GM12878 (cell line): Measurements from ENCODE around the gene ZNF282. TPM values are rescaled to one million over a fixed set of nuclear protein-coding genes. Genes with fewer than 3 reads are reported as not detected.
A peak's percentile ranks its signal among the peaks of the same experiment; 100 is the strongest.

Source experiments
- ATAC-seq: fragments of 200-7000 bp; cut with Tn5 transposase; 3 replicates; pipeline ENCODE4 v1.9.1; 2020; ENCODE audit warnings: mild to moderate bottlenecking, moderate library complexity
- BruUV-seq: library from RNA; stranded (reverse); fragments of 400-500 nt; replicated peaks from 2 replicates; lab custom pipeline; 2021; lab: Mats Ljungman, UMichigan
- CTCF ChIA-PET: fragments of 300-600 bp; sonication (Branson Sonifier 250); formaldehyde crosslinking; extraction: SDS; loops from one replicate; lab custom pipeline; 2021; ENCODE audit warnings: inconsistent platforms; lab: Yijun Ruan, JAX
- POLR2A ChIA-PET: fragments of 350-600 bp; formaldehyde crosslinking; extraction: SDS; loops from one replicate; lab custom pipeline; 2021; ENCODE audit warnings: inconsistent platforms; lab: Charles Lee
- RAD21 ChIA-PET: fragments of 300-600 bp; sonication (Branson Sonifier 250); formaldehyde crosslinking; loops from one replicate; lab custom pipeline; 2023; ENCODE audit warnings: antibody characterized with exemption; ENCODE audit not compliant: unreplicated experiment; lab: Charles Lee
- SMC1A ChIA-PET: fragments of 300-600 bp; sonication (Branson Sonifier 250); formaldehyde crosslinking; loops from one replicate; lab custom pipeline; 2023; ENCODE audit not compliant: unreplicated experiment, uncharacterized antibody; lab: Charles Lee
- DNase-seq: peaks from one replicate; pipeline ENCODE4 v3.0.0-alpha.2; 2011; ENCODE audit warnings: low read depth, low spot score
- FAIRE-seq: peaks from 3 replicates; lab custom pipeline; 2011; peaks lifted over from hg19 to GRCh38; lab: Jason Lieb, UNC
- H2AFZ ChIP-seq: 2 replicates; pipeline ENCODE4 v1.6.0; 2011; ENCODE audit warnings: low read depth, low read length, control low read depth; ENCODE audit not compliant: control insufficient read depth
- H3K27ac ChIP-seq: 2 replicates; pipeline ENCODE4 v1.5.1; 2011; ENCODE audit warnings: control low read depth; ENCODE audit not compliant: control insufficient read depth, insufficient read depth
- H3K27me3 ChIP-seq, 2 experiments: replicated peaks in 1 of 2; 2 replicates each; pipeline versions ENCODE4 v1.6.0 to v1.6.1; 2011; ENCODE audit warnings: low read length in 1 of 2; ENCODE audit not compliant: control insufficient read depth in 2 of 2, insufficient read depth in 2 of 2
- H3K36me3 ChIP-seq, 2 experiments: 2 replicates each; pipeline ENCODE4 v1.5.1; 2011; ENCODE audit warnings: low read length in 1 of 2; ENCODE audit not compliant: control insufficient read depth in 2 of 2, insufficient read depth in 2 of 2
- H3K4me1 ChIP-seq: 2 replicates; pipeline ENCODE4 v1.6.1; 2011; ENCODE audit warnings: mild to moderate bottlenecking, low read length, moderate library complexity, mixed read lengths; ENCODE audit not compliant: control insufficient read depth, insufficient read depth
- H3K4me2 ChIP-seq: 2 replicates; pipeline ENCODE4 v1.6.0; 2011; ENCODE audit warnings: control low read depth; ENCODE audit not compliant: control insufficient read depth, insufficient read depth
- H3K4me3 ChIP-seq: fragments of 200-600 bp; sonication (generic); 2 replicates; pipeline ENCODE4 v1.5.1; 2016
- H3K79me2 ChIP-seq: 2 replicates; pipeline ENCODE4 v1.6.0; 2011; ENCODE audit warnings: low read length; ENCODE audit not compliant: control insufficient read depth, insufficient read depth
- H3K9ac ChIP-seq: 2 replicates; pipeline ENCODE4 v1.8.0; 2011; ENCODE audit warnings: low read length, control low read depth, mixed read lengths; ENCODE audit not compliant: control insufficient read depth, insufficient read depth
- H3K9me3 ChIP-seq: replicated peaks from 3 replicates; pipeline ENCODE4 v1.5.1; 2011; ENCODE audit warnings: mild to moderate bottlenecking, low read length; ENCODE audit not compliant: control insufficient read depth, insufficient read depth
- H4K20me1 ChIP-seq: 2 replicates; pipeline ENCODE4 v1.6.0; 2011; ENCODE audit not compliant: control insufficient read depth, insufficient read depth
- CEBPZ ChIP-seq: fragments of 150-350 bp; IDR thresholded peaks from 2 replicates; pipeline ENCODE4 v1.6.1; 2016; ENCODE audit warnings: low read depth, low read length
- IKZF1 ChIP-seq: fragments of 450-650 bp; conservative IDR thresholded peaks from 2 replicates; pipeline ENCODE4 v1.6.1; 2017; ENCODE audit warnings: antibody characterized with exemption, mild to moderate bottlenecking
- IRF5 ChIP-seq: fragments of 450-650 bp; IDR thresholded peaks from 2 replicates; pipeline ENCODE4 v1.6.1; 2017; ENCODE audit warnings: borderline replicate concordance
- PBX3 ChIP-seq: IDR thresholded peaks from 2 replicates; pipeline ENCODE4 v1.6.1; 2011; ENCODE audit warnings: mild to moderate bottlenecking, low read depth, low read length, moderate library complexity; ENCODE audit not compliant: insufficient replicate concordance
- PML ChIP-seq: IDR thresholded peaks from 2 replicates; pipeline ENCODE4 v1.6.1; 2012; ENCODE audit warnings: low read length, inconsistent platforms
- RUNX3 ChIP-seq: IDR thresholded peaks from 2 replicates; pipeline ENCODE4 v1.6.1; 2012; ENCODE audit warnings: low read length, inconsistent platforms
- TCF12 ChIP-seq: IDR thresholded peaks from 2 replicates; pipeline ENCODE4 v1.6.1; 2011; ENCODE audit warnings: low read depth, mild to moderate bottlenecking, low read length
- YY1 ChIP-seq: IDR thresholded peaks from 2 replicates; pipeline ENCODE4 v1.6.1; 2011; ENCODE audit warnings: low read depth, mild to moderate bottlenecking, low read length
- ZNF207 ChIP-seq: fragments of 450-650 bp; IDR thresholded peaks from 2 replicates; pipeline ENCODE4 v1.6.1; 2014; ENCODE audit warnings: antibody characterized with exemption, mild to moderate bottlenecking, borderline replicate concordance
- WGBS: methylation state at CpG from one replicate; pipeline ENCODE4 v1.1.6; 2016; ENCODE audit warnings: low lambda C conversion rate; ENCODE audit not compliant: insufficient replicate concordance, insufficient coverage; ENCODE audit errors: missing lambda C conversion rate; 5-methylcytosine and 5-hydroxymethylcytosine counted together
- in situ Hi-C: fragments of 300-500 bp; cut with MboI; formaldehyde crosslinking; loops from 9 replicates; pipeline ENCODE4 v1.14.3; 2018; ENCODE audit warnings: mixed read lengths
- intact Hi-C: fragments of 100-400 bp; cut with micrococcal nuclease; formaldehyde crosslinking; loops from one replicate; pipeline ENCODE4 v1.14.2; 2022; ENCODE audit not compliant: unreplicated experiment
- polyA plus RNA-seq, 11 experiments: library from polyadenylated mRNA; depleted of rRNA in 4 of 11; unstranded in 6 of 11; stranded (reverse) in 5 of 11; fragments of >200 nt; fragmentation: Nextera tagmentation in 4 of 11; fragmentation: Illumina TruSeq in 1 of 11; extraction: Ambion mirVana in 4 of 11; extraction: Trizol in 1 of 11; gene quantifications; 1 replicate in 1 of 11; 2 replicates in 10 of 11; pipeline versions ENCODE4 v1.2.1 to v1.2.3, GENCODE V29; 2011 to 2016; ENCODE audit warnings: inconsistent platforms in 2 of 11, missing spikeins in 2 of 11, low read depth in 1 of 11
- total RNA-seq, 4 experiments: library from RNA; depleted of rRNA in 3 of 4; stranded (reverse); fragments of >200 nt in 3 of 4; fragmentation: Illumina TruSeq in 1 of 4; extraction: Trizol in 1 of 4; gene quantifications; 2 replicates each; pipeline versions ENCODE4 v1.2.1 to v1.2.3, GENCODE V29; 2013 to 2021

Gene ZNF282
- total and polyA plus RNA-seq, 10 of the 15 experiments (the other 5 are each of a cell fraction or from before 2014, with no cell fraction given): 0.35 to 28.4 (median 8.1) TPM

GRCh38 chr7:149156898-149157297, 38.4 kb upstream of the ZNF282 start:
- Histone ChIP-seq H3K27ac (no peak overlapping the region), H3K4me1 (no peaks in the 10 kb centered on the region; the same call in 1 of the 2 replicates), H3K4me3 (no peak overlapping the region), H3K79me2 (peaks cover 7% of the 10 kb centered on the region), H3K36me3 (peaks cover 3 to 5% of the 10 kb centered on the region in 2 experiments; a peak in 3 of 4 replicates), H3K9ac (no peak overlapping the region), H3K27me3 (no peaks in the 10 kb centered on the region), H2AFZ (no peak overlapping the region), H3K9me3 (no peaks in the 10 kb centered on the region), H4K20me1 (no peaks in the 10 kb centered on the region), H3K4me2 (no peak overlapping the region)
- in situ Hi-C loops (no loop called here), intact Hi-C loops (no loop called here)
- SMC1A ChIA-PET: interaction anchor here (0.7 kb wide), 1 partner anchor 473 kb away, joined by 4 read pairs; no protein-coding TSS in a partner anchor
- DNase-seq (no peak), ATAC-seq (peak; percentile 42), FAIRE-seq (no peak)
- 0 out of 2 replicates have a peak, but pooled peaks have one; percentile 20 for TF ChIP-seq IKZF1
- TF ChIP-seq IRF5: no peak
- TF ChIP-seq RUNX3: 0 out of 2 replicates have a peak, but pooled peaks have one; percentile 28
- no TSS peak for BruUV-seq
- CTCF ChIA-PET: interaction anchor here (1.4 kb wide), 1 partner anchor 10 kb away, joined by 7 read pairs; the partner anchor contains the start of gene ZNF398
- RAD21 ChIA-PET: no interaction called here
- WGBS: 35% methylated on average over 6 of the region's 6 CpGs
- POLR2A ChIA-PET: interaction anchor here (0.6 to 0.7 kb wide), 2 partner anchors 8 to 43 kb away, joined by 3 read pairs; no protein-coding TSS in a partner anchor

- no peaks in the 10 kb centered on the region for H3K27me3 ChIP-seq
- ChIA-PET POLR2A (no interaction called here), RAD21 (interaction anchor here (0.7 to 0.8 kb wide), 2 partner anchors 14 to 156 kb away, joined by 3 to 4 read pairs; partner anchors contain the start of gene ZNF398), SMC1A (no interaction called here), CTCF (interaction anchor here (1.5 kb wide), 1 partner anchor 9 kb away, joined by 3 read pairs; no protein-coding TSS in a partner anchor)
- H3K4me2 ChIP-seq: no peak overlapping the region
- WGBS: 89% methylated on average over 5 of the region's 5 CpGs
- H3K9ac ChIP-seq: no peak overlapping the region
- H3K79me2 ChIP-seq: peaks cover 7% of the 10 kb centered on the region
- in situ Hi-C loops: no loop called here
- H3K4me1 ChIP-seq: no peaks in the 10 kb centered on the region; the same call in 1 of the 2 replicates
- ATAC-seq (no peak), DNase-seq (no peak), FAIRE-seq (peak; percentile 7)
- BruUV-seq: no TSS peak
- intact Hi-C loops: no loop called here
- H3K36me3 ChIP-seq: peaks cover 5 to 20% of the 10 kb centered on the region in 2 experiments
- H4K20me1 ChIP-seq: no peaks in the 10 kb centered on the region
- H2AFZ ChIP-seq: no peak overlapping the region
- H3K4me3 ChIP-seq: no peak overlapping the region
- no peak overlapping the region for H3K27ac ChIP-seq
- no peaks in the 10 kb centered on the region for H3K9me3 ChIP-seq
- no peak for TF ChIP-seq CEBPZ
- no peak for TF ChIP-seq TCF12
- TF ChIP-seq ZNF207: no peak
- no peak for TF ChIP-seq PML
- TF ChIP-seq PBX3: no peak
- no peak for TF ChIP-seq YY1
These were observed 34.0 kb upstream of the ZNF282 start for GRCh38 chr7:149161241-149161848.
